GM10847 (cell line): ENCODE results near the gene ARL5B.

Experiments
- POLR2A ChIP-seq: IDR thresholded peaks from 2 replicates; pipeline ENCODE4 v1.6.1; 2011; ENCODE audit not compliant: insufficient read length; ENCODE audit errors: extremely low read depth

The ARL5B gene

DNA sequence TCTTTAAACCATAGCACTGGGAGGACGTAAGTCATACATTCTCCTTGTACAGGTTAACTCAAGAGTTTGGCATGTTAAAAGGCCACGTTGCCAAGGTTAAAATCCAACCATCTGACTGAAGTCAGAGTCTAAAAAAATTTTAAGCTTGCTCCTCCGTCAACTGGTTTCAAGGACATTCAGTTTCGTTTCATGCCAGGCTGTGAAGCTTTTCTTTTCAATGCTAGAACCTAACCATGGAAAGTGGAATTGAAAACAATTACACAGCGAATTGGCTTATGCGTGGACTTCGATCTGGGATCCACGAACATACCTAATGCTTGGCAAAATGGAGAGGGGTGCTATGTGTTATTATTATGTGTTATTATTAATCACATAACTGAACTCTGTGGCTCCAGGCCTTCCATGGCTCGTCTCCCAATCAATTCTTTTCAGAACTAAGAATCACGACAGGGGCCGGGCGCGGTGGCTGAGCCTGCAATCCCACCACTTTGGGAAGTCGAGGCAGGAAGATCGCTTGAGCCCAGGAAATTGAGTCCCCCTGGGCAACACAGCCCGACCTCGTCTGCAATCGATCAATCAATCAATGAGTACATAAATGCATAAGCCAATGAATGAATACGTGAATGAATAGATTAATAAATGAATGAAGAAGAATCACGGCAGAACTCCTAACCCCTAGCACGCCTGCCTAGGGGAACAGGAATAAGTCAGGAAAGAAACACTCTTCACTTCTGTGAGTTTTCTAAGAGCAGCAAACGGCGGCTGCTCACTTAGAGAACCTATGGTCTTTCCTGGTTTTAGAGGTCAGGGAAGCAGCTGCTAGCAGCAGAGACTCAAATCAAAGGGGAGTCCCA lies 733 bp upstream of the ARL5B start:
- no peak for TF ChIP-seq POLR2A

DNA sequence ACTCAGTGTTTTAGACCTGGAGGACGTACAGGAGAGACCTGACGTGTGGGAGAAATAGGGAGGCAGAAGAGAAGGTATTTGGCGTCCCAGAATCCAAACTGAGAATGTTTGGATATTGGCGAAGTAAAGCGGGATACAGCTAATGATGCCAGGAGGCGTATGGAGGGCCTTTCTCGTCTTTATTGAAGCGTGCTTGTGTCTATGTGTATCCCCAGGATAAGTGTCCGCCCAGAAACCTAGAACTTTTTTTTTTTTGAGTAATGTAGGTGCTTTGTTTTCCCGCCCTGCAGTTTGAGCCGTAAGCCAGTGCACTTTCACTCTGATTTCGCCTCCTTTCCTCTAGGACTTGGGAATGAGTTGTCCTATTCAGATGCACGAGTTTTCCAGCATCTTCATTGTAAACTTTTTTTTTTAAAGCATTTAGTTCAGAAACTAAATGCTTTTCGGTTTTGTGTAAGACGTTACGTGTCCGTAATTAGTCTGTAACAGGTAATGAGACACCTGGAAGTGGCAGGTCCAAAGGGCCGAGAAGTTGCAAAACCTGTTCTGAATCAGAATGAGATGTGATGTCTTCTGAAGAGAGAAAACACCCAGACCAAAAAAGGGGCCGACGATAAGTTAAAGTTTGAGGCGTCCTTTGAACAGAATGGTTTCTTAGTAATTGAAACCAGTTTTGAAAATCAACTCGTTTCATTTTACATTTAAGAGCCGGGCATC lies 746 bp downstream of the ARL5B start:
- TF ChIP-seq POLR2A, result no peak

DNA sequence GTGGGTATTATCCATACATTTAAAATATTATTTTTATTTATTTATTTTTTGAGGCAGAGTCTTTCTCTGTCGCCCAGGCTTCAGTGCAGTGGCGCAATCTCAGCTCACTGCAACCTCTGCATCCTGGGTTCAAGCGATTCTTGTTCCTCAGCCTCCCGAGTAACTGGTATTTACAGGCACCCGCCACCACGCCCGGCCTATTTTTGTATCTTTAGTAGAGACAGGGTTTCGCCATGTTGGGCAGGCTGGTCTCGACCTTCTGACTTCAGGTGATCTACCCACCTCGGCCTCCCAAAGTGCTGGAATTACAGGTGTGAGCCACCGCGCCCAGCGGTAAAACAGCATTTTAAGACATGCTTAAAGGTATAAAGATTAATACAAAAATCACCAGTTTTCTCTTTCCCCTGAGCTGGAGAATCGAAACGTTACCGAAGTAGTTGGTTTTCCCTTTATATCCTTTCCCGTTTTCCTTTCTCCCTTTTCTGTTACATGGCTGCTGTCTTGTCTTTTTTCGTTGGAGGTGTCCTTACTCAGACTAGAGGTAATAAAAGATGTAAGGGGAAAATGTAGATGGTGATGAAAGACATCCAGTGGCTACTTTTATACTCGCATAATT lies 1.7 kb downstream of the ARL5B start:
- TF ChIP-seq POLR2A, result no peak

DNA sequence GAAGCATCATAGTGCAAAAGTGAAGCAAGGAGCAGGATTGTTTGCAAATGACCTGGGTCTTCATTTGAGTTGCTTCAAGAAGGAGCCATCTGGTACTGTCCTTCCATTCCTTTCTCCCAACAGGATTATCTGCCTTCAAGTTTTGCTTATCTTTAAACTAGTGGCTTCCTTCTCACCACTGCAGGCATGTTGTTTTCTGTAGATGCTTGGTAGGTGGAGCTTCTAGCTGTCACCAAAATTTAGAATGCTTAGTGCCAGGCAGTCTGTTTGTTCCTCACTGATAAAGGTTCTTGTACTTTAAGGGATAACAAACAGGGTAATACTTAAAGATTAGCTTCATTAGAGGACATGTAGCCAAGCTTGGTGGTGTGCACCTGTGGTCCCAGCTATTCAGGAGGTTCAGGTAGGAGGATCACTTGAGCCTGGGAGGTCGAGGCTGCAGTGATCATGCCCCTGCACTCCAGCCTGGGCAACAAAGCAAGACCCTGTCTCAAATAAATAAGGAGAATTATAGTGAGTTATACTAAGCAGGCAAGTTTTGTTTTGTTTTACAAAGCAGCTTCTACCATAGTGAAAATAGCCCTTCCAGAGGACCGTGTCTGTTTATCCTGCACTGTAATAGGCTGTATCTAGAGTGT lies 5.7 kb downstream of the ARL5B start:
- no peak for TF ChIP-seq POLR2A

DNA sequence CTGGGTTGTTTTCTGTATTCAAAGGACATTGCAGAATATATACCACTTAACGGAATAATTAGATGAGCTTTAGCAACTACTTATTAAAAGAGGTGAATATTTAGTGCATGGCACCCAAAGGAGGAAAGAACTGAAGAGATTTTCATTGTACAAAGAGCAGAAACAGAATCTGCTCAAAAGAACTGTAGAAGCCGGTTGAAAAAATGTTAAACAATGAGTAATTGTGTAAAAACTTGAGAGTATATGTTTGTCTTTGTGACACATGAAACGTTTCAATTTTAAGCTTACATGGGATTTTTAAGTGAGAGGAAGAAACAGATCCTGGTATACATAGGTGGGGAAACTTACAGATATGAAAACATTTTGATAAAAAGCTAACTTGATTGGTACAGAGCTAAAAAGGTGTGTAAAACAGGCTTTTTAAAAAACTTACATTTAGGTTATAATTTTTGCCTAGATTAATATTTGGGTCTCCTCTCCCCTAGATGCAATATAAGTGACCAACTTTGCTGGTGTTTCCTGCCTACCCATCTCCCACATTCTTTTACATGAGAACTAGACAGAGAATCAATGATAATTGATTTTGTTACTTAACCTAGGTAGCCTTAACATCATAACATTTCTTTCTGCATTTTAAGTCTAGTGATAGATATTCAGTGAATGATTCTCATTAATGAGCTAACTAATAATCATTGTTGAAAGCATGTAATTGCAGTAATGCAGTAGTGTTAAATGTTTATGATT lies 6.8 kb downstream of the ARL5B start:
- TF ChIP-seq POLR2A, result no peak

DNA sequence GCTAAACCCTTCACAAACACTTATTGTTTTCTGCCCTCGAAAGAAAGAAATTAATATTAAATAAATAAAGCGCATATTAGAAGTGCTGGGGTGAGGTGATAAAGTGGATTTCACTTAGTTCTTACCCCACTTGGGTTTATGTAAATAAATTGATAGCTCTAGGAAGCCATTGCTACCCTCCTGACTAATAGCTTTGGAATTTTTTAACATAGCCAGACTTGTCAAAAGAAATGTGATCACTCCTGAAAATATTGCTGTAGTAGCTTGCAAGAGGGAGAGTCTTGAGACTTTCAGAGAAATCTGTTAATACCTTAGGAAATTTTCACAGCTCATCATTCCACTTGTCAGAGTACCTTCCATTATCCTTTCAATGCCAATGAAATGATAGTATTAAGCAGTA lies 7.6 kb downstream of the ARL5B start:
- TF ChIP-seq POLR2A, result no peak

DNA sequence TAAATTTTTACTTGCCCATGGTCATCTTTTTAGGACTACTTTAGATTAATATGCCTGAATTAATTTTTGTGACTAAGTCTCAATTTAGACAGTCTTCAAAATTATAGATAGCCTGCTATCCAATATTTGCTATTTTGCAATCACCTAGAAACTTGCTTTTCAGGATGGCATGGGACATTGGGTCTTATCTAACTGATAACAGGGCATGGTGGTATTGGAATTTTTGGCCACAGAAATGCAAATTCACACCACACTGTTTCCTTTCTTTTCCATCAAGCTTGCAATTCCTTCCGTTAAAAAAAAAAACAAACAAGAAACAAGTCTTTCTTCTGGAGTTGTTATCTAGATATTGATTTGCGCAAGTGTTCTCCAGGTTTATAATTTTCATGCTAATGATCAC lies 8.8 kb downstream of the ARL5B start:
- TF ChIP-seq POLR2A, result no peak

DNA sequence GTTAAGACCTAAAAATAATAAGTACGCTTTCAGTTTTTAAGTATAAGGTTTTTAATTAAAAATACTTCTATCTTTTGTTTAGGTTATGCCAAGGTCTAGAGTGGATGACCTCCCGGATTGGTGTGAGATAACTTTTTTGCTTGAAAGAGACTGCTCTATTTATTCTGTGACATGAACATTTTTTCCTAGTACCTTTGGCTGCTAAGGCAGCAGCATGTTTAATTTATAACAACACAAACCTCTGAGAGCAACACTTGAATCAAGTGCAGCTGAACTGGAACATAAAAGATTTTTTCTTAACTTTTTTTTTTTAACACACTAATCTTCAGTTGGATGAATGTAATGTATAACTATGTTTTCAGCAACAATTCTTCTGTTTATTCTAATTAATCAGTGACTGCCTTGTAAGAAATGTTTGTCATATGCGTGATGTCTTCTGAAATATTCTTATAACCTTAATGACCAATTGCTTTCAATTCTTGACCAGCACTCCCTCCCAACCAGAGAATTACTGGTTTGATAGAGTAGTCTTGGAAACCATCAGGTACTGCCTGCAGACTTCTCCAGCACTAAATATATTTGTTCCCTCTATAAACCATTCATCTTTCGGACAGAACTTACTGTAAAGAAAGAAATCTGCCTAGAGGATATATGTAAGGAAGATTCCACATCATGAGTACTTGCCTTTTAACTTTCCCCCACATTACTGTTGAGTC lies 16.0 kb downstream of the ARL5B start:
- TF ChIP-seq POLR2A, result no peak

DNA sequence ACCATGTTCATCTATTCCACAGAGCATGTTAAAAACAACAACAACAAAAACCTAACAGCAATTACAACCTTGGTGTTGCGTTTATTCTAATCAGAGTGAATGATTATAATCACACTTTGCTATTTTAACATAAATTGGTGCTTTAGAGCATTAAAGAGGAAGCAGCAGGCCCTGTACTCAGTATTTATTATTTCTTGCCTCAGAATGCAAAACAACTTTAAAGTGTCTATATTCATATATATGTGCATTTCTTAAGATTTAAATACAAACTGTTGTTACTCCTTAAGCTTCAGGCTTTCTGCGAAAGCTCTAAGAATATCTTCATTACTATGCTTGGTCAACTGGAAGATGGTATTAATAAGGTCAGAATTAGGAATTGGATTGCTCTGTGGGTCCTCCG lies 21.5 kb downstream of the ARL5B start:
- TF ChIP-seq POLR2A, result no peak

DNA sequence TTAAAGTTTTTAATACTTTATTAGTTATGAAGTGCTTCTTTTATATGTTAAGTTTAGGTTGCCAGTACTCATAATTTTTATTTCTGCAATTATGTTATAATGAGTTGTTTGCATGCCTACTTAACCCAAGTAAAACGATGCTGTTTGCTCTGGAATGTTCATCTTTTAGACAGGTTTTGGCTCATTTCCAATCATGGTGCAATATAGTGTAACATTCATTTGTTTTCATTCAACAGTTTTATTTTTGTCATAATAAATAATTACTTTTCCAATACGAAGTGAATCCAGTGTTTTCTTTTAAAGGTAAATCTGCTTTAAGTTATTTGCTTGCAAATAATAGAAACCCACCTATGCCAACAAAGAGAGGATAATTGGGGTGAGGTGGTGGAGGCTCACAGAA lies 22.1 kb downstream of the ARL5B start:
- no peak for TF ChIP-seq POLR2A

DNA sequence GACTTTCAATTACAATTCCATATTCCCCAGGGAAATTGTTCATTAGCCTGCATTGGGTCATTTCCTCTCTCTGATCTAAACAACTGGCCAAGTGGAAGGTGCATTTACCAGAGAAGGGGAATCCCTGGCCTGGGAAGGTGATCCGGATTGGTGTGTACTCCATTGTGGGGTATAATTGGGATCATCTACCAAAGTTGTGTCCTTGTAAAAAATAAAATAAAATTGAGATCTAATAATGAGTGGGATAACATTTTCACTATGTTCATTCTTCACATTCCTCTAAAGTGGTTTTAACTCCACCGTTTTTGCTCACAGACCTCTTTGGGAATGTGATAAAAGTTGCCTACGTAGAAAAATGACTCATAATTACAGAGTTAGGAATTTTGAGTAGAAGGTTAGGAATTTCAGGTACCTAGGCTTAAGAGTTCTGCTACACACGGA lies 22.8 kb downstream of the ARL5B start:
- TF ChIP-seq POLR2A, result no peak

DNA sequence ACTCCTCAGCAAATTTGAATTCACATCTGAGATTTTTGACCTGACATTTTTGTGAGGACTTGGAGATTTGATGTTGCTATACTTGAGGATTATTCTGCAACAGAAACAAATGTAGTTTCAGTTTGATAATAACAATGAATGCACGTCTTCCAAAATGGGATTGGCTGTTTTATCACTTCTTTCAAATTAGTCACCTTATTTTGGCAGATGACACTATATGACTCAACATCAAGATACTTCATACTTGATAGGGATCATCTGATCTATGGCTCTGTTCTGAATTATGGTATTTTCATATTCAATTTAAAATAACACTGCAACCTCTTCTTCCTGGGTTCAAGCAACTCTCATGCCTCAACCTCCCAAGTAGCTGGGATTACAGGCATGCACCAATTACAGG lies 24.2 kb downstream of the ARL5B start:
- TF ChIP-seq POLR2A, result no peak

DNA sequence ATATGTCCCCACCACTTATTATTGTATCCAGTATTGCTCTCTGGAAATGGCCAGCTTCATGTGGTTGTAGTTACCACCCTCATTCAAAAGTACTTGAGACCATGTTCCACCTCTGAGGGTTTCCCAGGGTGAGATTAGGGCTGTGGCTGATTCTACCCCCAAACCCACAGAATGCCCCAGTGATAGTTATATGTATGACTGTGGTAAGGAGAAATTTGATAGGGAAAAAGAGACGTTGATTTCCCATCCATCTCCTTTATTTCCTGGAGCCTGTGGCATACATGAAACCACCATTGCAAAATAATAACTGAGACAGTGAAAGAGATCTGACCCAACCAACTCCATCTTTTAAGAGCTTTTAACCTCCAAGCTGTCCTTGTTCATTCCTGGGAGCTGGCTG lies 25.2 kb downstream of the ARL5B start:
- TF ChIP-seq POLR2A, result no peak

DNA sequence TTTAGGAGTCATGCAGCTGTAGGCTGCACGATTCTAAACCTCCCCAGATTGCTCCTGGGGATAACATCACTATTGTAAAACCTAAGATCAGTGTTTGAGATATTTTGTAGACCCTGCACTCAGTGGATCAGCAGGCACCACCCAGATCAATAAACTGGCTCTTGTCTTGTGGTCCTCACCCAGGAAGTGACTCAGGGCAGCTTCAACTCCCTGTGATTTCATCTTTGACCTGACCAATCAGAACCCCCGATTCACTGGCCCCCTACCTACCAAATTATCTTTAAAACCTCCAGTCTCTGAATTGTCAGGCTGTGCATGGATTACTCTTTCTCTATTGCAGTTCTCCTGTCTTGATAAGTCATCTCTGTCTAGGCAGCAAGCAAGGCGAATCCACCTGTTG lies 25.7 kb downstream of the ARL5B start:
- no peak for TF ChIP-seq POLR2A

DNA sequence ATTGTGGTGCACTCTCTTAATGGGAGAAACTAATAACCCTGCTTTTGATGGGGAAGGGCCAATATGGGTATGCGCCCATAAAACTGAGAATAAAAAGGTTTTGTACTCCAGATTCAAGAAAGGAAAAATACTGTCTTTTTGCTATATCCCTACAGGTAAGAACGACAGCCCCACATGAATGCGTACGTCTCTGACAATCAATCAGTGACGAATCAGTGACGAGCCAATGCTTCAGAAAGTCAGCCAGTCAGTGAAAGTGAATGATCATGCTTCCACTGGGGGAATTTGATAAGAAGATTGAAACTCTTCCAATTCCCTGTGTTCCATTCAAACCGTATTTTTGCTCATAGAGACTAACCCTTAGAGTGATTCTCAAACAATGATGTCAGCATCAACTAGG lies 26.3 kb downstream of the ARL5B start:
- TF ChIP-seq POLR2A, result no peak

DNA sequence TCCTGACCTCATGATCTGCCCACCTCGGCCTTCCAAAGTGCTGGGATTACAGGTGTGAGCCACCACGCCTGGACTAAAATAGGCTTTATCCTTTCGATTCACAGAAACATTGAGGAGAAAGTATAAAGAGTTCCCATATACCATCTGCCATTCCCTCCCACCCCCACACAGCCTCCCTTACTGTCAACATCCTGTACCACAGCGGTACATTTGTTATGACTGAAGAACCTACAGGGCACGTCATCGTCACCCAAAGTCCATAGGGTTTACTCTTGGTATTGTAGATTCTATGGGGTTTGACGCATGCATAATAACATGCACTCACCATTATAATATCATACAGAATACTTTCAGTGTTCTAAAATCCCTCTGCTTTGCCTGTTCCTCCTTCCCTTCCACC lies 28.0 kb downstream of the ARL5B start:
- TF ChIP-seq POLR2A, result no peak
